Sigmoid colon (tissue), 7 donors: ENCODE data around the gene CCDC188. TPM values are rescaled to one million over a fixed set of nuclear protein-coding genes. Genes with fewer than 3 reads are reported as not detected.

ENCODE experiments used
- DNase-seq: peaks from one replicate; pipeline ENCODE4 v3.0.0-alpha.2; 2019
- H3K27ac ChIP-seq, 4 donors: fragments of 200-600 bp; sonication (generic); one replicate each; pipeline ENCODE4 v1.5.1; 2016 to 2019; ENCODE audit warnings: mild to moderate bottlenecking in 1 of 4
- H3K27me3 ChIP-seq, 3 donors: fragments of 200-600 bp; sonication (generic); one replicate each; pipeline ENCODE4 v1.5.1; 2019; ENCODE audit warnings: mild to moderate bottlenecking in 1 of 3
- H3K36me3 ChIP-seq, 4 donors: fragments of 200-600 bp; sonication (generic); one replicate each; pipeline ENCODE4 v1.5.1; 2016 to 2019
- H3K4me1 ChIP-seq, 4 donors: fragments of 200-600 bp; sonication (generic); one replicate each; pipeline ENCODE4 v1.5.1; 2017 to 2019
- H3K4me3 ChIP-seq, 4 donors: fragments of 200-600 bp; sonication (generic); one replicate each; pipeline ENCODE4 v1.5.1; 2017 to 2019; ENCODE audit warnings: mild to moderate bottlenecking in 2 of 4, moderate library complexity in 1 of 4
- H3K9me3 ChIP-seq, 4 donors: fragments of 200-600 bp in 3 of 4; sonication (generic) in 3 of 4; one replicate each; pipeline versions ENCODE4 v1.5.1 to v1.6.1; 2013 to 2019
- EP300 ChIP-seq, 4 donors: sonication (generic); formaldehyde crosslinking; IDR thresholded peaks; one replicate each; pipeline ENCODE4 v1.6.1; 2017; ENCODE audit warnings: antibody characterized with exemption in 4 of 4
- POLR2A ChIP-seq, 2 donors: fragments of 450-650 bp; IDR thresholded peaks; one replicate each; pipeline ENCODE4 v1.6.1; 2016; ENCODE audit warnings: antibody characterized with exemption in 2 of 2, mild to moderate bottlenecking in 2 of 2, moderate library complexity in 2 of 2
- POLR2AphosphoS5 ChIP-seq, 4 donors: sonication (generic); formaldehyde crosslinking; IDR thresholded peaks; one replicate each; pipeline ENCODE4 v1.6.1; 2017; ENCODE audit warnings: antibody characterized with exemption in 4 of 4
- WGBS, 2 donors: extraction: QIAGEN DNeasy Blood & Tissue Kit; methylation state at CpG; one replicate each; pipeline ENCODE4 v1.1.7; 2013; 5-methylcytosine and 5-hydroxymethylcytosine counted together
- intact Hi-C: fragments of 100-400 bp; cut with DNase I; formaldehyde crosslinking; loops from one replicate; pipeline ENCODE4 v1.15.1; 2023
- polyA plus RNA-seq, 3 donors: library from polyadenylated mRNA; stranded (reverse); fragments of 200-250 nt; gene quantifications; one replicate each; pipeline ENCODE4 v1.2.3, GENCODE V29; 2013
- total RNA-seq, 4 donors: library from RNA; depleted of rRNA; stranded (reverse); fragments of >200 nt; gene quantifications; one replicate each; pipeline ENCODE4 v1.1.0, GENCODE V29; 2016
- TF ChIP-seq, protein P1 (sequence below), 4 experiments: fragments of 450-650 bp in 3 of 4; fragments of 200-600 bp in 1 of 4; IDR thresholded peaks; one replicate each; pipeline ENCODE4 v1.5.1; 2016 to 2019; ENCODE audit warnings: antibody characterized with exemption in 4 of 4, mild to moderate bottlenecking in 3 of 4, moderate library complexity in 2 of 4
- donor health status: healthy with polysubstance abuse.
- donor health status: Bipolar disorder and iron deficiency.
- donor health status: healthy.

Gene CCDC188
- total and polyA plus RNA-seq, 7 donors: 0.41 to 1.1 TPM; not detected in 5

DNA sequence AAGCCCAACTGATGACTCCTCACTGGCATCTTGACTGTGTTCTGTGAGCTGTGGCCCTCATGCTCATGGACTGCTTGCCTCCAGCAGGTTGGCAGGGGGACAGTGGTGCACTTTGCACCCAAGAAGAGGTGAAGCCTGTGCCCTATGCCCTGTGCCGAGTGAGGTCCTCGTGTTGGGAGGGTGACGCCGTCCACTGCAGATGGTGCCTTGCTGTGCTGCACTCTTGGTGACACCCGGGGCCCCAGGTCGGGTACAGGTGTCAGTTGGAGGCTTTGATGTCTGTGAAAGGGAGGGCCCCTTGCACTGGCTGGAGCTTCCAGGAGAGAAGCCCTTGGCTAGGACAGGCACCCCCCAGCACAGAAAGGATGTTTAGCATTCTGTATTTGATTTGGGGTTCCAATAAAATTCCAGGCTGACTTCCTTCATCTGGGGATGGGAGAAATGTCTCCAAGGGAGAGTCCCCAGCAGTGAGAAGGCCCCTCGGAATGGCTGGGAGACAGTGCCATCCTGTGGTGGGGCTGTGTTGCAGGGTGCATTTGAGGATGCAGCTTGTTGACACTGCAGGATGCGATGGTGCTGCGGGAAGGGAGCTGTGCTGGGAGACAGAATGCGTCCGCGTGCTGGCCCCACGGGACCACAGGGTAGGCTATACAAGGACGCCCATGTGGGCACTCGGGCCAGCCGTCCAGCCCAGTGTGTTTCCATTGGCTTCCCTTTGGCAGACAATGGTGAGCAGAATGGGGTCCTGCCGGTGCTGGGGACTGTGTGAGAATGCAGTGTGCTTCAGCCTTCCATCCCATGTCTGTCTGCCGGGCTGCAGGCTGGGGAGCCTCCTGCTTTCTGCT is 21.7 kb downstream of the CCDC188 start:
- Histone ChIP-seq H3K4me1 (peaks cover 0 to 29% (median 27%) of the 10 kb centered on the region in 4 donors), H3K9me3 (no peaks in the 10 kb centered on the region), H3K27me3 (no peaks in the 10 kb centered on the region), H3K36me3 (peaks cover 0 to 39% (median 15%) of the 10 kb centered on the region in 4 donors), H3K27ac (no peak overlapping the region), H3K4me3 (no peak overlapping the region)
- TF ChIP-seq POLR2A (IDR thresholded peaks at IDR 0.05) (no peak), POLR2AphosphoS5 (IDR thresholded peaks at IDR 0.05) (peak in 1 of 4 donors; percentile 13), EP300 (IDR thresholded peaks at IDR 0.05) (no peak)
- 25 to 43% methylated on average over 18 of the region's 18 CpGs for WGBS, 2 donors
- no peak for DNase-seq
- intact Hi-C loops: no loop called here

DNA sequence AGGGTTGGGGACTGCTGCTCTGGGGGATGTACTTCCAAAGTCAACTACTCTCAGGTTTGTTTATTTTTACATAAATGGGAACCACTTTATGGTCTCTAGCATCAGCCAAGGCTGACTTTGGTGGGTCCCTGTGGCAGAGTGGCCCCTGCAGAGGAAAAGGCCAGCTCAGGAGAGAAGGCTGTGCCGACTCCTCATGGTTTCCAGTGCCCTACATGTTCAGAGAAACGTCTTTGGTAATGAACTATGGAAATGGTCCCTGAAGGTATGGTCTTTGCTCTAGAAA is 22.3 kb downstream of the CCDC188 start:
- DNase-seq: no peak
- intact Hi-C loops: no loop called here
- H3K27ac ChIP-seq: no peak overlapping the region

DNA sequence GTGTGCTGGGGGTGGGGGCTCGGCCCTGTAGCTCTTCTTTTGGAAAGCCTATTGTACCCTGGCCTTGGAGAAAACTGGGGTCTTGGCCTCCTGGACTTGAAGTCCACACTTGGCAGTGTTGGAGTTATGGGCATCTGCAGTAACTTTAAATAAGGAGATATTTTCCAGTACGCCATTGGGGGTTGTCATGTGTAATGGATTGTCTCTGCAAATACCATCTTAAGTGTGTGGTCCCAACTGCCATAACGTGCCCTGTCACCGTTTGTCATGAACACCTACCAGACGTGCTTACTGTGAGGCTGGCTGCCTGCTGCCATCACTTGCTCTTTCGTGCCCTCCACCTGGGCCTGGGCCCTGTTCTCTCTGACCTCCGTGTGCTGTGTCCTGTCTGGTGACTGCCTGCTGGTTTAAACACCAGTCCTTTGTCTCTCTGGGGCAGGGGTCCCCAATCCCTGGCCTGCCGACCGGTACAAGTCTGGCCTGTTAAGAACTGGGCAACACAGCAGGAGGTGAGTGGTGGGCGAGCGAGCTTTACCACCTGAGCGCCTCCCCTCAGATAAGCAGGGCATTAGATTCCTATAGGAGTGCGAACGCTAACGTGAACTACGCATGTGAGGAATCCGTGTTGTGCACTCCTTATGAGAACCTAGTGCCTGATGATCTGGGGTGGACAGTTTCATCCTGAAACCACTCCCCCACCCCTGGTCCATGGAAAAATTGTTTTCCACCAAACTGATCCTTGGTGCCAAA is 22.8 kb downstream of the CCDC188 start:
- intact Hi-C loops: no loop called here
- WGBS, 2 donors: 82 to 86% methylated on average over 17 of the region's 17 CpGs
- H3K27ac ChIP-seq: no peak overlapping the region
- DNase-seq: no peak
- no peaks in the 10 kb centered on the region for H3K27me3 ChIP-seq
- H3K4me3 ChIP-seq: no peak overlapping the region
- peaks cover 0 to 18% (median 16%) of the 10 kb centered on the region in 4 donors for H3K4me1 ChIP-seq
- peaks cover 0 to 47% (median 18%) of the 10 kb centered on the region in 4 donors for H3K36me3 ChIP-seq
- H3K9me3 ChIP-seq: no peaks in the 10 kb centered on the region
- TF ChIP-seq POLR2AphosphoS5 (IDR thresholded peaks at IDR 0.05) (no peak), POLR2A (IDR thresholded peaks at IDR 0.05) (no peak), EP300 (IDR thresholded peaks at IDR 0.05) (no peak)
- TF ChIP-seq, protein P1, sequence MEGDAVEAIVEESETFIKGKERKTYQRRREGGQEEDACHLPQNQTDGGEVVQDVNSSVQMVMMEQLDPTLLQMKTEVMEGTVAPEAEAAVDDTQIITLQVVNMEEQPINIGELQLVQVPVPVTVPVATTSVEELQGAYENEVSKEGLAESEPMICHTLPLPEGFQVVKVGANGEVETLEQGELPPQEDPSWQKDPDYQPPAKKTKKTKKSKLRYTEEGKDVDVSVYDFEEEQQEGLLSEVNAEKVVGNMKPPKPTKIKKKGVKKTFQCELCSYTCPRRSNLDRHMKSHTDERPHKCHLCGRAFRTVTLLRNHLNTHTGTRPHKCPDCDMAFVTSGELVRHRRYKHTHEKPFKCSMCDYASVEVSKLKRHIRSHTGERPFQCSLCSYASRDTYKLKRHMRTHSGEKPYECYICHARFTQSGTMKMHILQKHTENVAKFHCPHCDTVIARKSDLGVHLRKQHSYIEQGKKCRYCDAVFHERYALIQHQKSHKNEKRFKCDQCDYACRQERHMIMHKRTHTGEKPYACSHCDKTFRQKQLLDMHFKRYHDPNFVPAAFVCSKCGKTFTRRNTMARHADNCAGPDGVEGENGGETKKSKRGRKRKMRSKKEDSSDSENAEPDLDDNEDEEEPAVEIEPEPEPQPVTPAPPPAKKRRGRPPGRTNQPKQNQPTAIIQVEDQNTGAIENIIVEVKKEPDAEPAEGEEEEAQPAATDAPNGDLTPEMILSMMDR (IDR thresholded peaks at IDR 0.05): no peak

More for the DNA sequence above, 22.3 kb downstream of the CCDC188 start:
- Histone ChIP-seq H3K4me1 (peaks cover 0 to 24% (median 21%) of the 10 kb centered on the region in 4 donors), H3K9me3 (no peaks in the 10 kb centered on the region), H3K4me3 (no peak overlapping the region), H3K27me3 (no peaks in the 10 kb centered on the region), H3K36me3 (peaks cover 0 to 44% (median 18%) of the 10 kb centered on the region in 4 donors)
- TF ChIP-seq EP300 (IDR thresholded peaks at IDR 0.05) (no peak), POLR2A (IDR thresholded peaks at IDR 0.05) (no peak), POLR2AphosphoS5 (IDR thresholded peaks at IDR 0.05) (no peak)
- TF ChIP-seq, protein P1 (IDR thresholded peaks at IDR 0.05): no peak
- 51 to 69% methylated on average over 2 of the region's 2 CpGs for WGBS, 2 donors

DNA sequence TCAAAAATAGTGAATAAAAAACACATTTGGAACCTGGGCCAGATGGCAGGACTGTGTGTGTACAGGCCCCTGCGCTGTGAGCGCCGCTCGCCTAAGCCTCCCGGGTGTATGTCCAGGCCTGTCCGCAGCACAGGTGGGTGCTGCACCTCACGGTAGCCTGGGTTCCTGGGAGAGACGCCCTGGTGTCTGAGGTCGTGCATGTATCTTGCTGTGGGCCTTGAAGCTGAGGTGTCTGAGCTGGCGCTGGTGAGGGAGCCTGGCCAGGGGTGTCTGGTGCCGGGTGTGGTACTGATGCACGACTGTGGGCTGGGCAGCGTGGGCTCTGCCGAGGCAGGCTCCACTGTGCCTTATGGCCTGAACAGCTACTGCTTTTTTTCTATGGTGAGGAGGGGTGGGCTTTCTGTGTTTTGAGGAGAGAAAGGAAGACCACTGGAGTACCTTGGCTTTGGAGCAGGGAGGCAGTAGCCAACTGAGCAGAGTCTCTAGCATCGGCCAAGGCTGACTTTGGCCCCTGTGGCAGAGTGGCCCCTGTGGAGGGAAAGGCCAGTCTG is 23.5 kb downstream of the CCDC188 start:
- 85 to 91% methylated on average over 15 of the region's 15 CpGs for WGBS, 2 donors

More for the DNA sequence above, 23.5 kb downstream of the CCDC188 start:
- intact Hi-C loops: no loop called here
- no peak overlapping the region for H3K4me3 ChIP-seq
- H3K27ac ChIP-seq: no peak overlapping the region
- no peaks in the 10 kb centered on the region for H3K27me3 ChIP-seq
- peaks cover 0 to 12% (median 10%) of the 10 kb centered on the region in 4 donors for H3K4me1 ChIP-seq
- no peak for TF ChIP-seq POLR2A (IDR thresholded peaks at IDR 0.05)
- no peak for TF ChIP-seq POLR2AphosphoS5 (IDR thresholded peaks at IDR 0.05)
- TF ChIP-seq, protein P1 (IDR thresholded peaks at IDR 0.05): no peak
- TF ChIP-seq EP300 (IDR thresholded peaks at IDR 0.05): no peak
- DNase-seq: no peak
- peaks cover 0 to 47% (median 18%) of the 10 kb centered on the region in 4 donors for H3K36me3 ChIP-seq
- no peaks in the 10 kb centered on the region for H3K9me3 ChIP-seq
